Loucy (cell line): ENCODE results near the gene B3GALNT1.

Experiments used
- CTCF ChIP-seq: fragments of 200-600 bp; sonication (generic); conservative IDR thresholded peaks from 2 replicates; pipeline ENCODE4 v1.5.1; 2014; ENCODE audit warnings: mild to moderate bottlenecking, antibody characterized with exemption, low read length
- EZH2phosphoT487 ChIP-seq: fragments of 200-600 bp; IDR thresholded peaks from 2 replicates; pipeline ENCODE4 v1.6.1; 2018; ENCODE audit warnings: antibody characterized with exemption, mild to moderate bottlenecking, moderate library complexity, borderline replicate concordance

GRCh38 chr3:161103776-161104385, 1.3 kb downstream of the B3GALNT1 start:
- TF ChIP-seq CTCF, result no peak
- no peak for TF ChIP-seq EZH2phosphoT487
